Camera-type eye (tissue), 1 donor: ENCODE data around the gene CLTA. TPM values are rescaled to one million over a fixed set of nuclear protein-coding genes. Genes with fewer than 3 reads are reported as not detected.

Source experiments
- total RNA-seq: library from RNA; depleted of rRNA; stranded (reverse); fragments of >200 nt; gene quantifications from one replicate; pipeline ENCODE4 v1.2.3, GENCODE V29; 2014

CLTA gene
- total RNA-seq, result 137 TPM

GRCh38 chr9:36190388-36191289 lies at the start of gene CLTA:
CLTA (plus strand) TSS chr9:36190921; CDS start chr9:36191057, 136 bp downstream.

GRCh38 chr9:36169166-36169565 lies 21.6 kb upstream of the CLTA start, which contains the start of gene CCIN:
CCIN (plus strand) TSS chr9:36169388; CDS start chr9:36169503, 115 bp downstream.

GRCh38 chr9:36258208-36258995 lies 67.7 kb downstream of the CLTA start, which contains the start of gene GNE:
GNE (minus strand) TSS chr9:36258448; CDS start chr9:36249355, 9,093 bp downstream.

Other genes with a start within 250 kb of the CLTA start
- not detected for gene OR2S2, start 232.8 kb upstream of the CLTA start, total RNA-seq
- gene RECK, start 154.0 kb upstream of the CLTA start, total RNA-seq, result 34.2 TPM
- gene GLIPR2, start 54.2 kb upstream of the CLTA start, total RNA-seq, result 18.3 TPM
- gene CCIN, start 21.5 kb upstream of the CLTA start, total RNA-seq, result 0.60 TPM
- 46.5 TPM for gene GNE, start 67.5 kb downstream of the CLTA start, total RNA-seq
- gene RNF38, start 209.3 kb downstream of the CLTA start, total RNA-seq, result 57.5 TPM